ENCODE results near the gene ABR. TPM values are rescaled to one million over a fixed set of nuclear protein-coding genes. Genes with fewer than 3 reads are reported as not detected.

ABR gene
- total RNA-seq, 1 donor, result 156 TPM

GRCh38 chr17:1126250-1126797, 53.5 kb downstream of the ABR start:
- Histone ChIP-seq H3K36me3 (ENCODE audit: insufficient read depth, low read length) (no peaks in the 10 kb centered on the region), H3K79me2 (ENCODE audit: insufficient read depth, low read length) (no peaks in the 10 kb centered on the region), H2AFZ (ENCODE audit: low read length) (no peak overlapping the region), H3K27me3 (ENCODE audit: insufficient read depth, low read length) (no peaks in the 10 kb centered on the region), H3K4me3 (ENCODE audit: insufficient read depth, low read length) (no peak overlapping the region), H3K9me3 (ENCODE audit: low read depth, low read length) (no peaks in the 10 kb centered on the region), H3K4me1 (ENCODE audit: insufficient read depth, low read length) (no peaks in the 10 kb centered on the region), H4K20me1 (ENCODE audit: insufficient read depth, low read length) (peaks cover 9% of the 10 kb centered on the region), H3K4me2 (ENCODE audit: insufficient read depth, low read length) (no peak overlapping the region), H3K27ac (ENCODE audit: low read depth, low read length) (no peak overlapping the region)
- TF ChIP-seq CTCF (IDR thresholded peaks at IDR 0.05; ENCODE audit: extremely low read depth, low read depth, low read length), result no peak
- peak; percentile 91 for DNase-seq (ENCODE audit: insufficient read length, low spot score, missing footprints)

GRCh38 chr17:1125788-1126145, 54.0 kb downstream of the ABR start:
- DNase-seq (ENCODE audit: insufficient read length, low spot score, missing footprints), result peak; percentile 88
- H2AFZ ChIP-seq (ENCODE audit: low read length), result no peak overlapping the region
- H4K20me1 ChIP-seq (ENCODE audit: insufficient read depth, low read length), result peaks cover 9% of the 10 kb centered on the region
- H3K4me2 ChIP-seq (ENCODE audit: insufficient read depth, low read length), result no peak overlapping the region
- H3K4me1 ChIP-seq (ENCODE audit: insufficient read depth, low read length), result no peaks in the 10 kb centered on the region
- no peak overlapping the region for H3K27ac ChIP-seq (ENCODE audit: low read depth, low read length)
- H3K9me3 ChIP-seq (ENCODE audit: low read depth, low read length), result no peaks in the 10 kb centered on the region
- H3K79me2 ChIP-seq (ENCODE audit: insufficient read depth, low read length), result no peaks in the 10 kb centered on the region
- no peaks in the 10 kb centered on the region for H3K27me3 ChIP-seq (ENCODE audit: insufficient read depth, low read length)
- no peak for TF ChIP-seq CTCF (IDR thresholded peaks at IDR 0.05; ENCODE audit: extremely low read depth, low read depth, low read length)
- H3K36me3 ChIP-seq (ENCODE audit: insufficient read depth, low read length), result no peaks in the 10 kb centered on the region
- H3K4me3 ChIP-seq (ENCODE audit: insufficient read depth, low read length), result no peak overlapping the region

- Histone ChIP-seq H3K4me1 (ENCODE audit: insufficient read depth, low read length) (no peaks in the 10 kb centered on the region), H3K4me2 (ENCODE audit: insufficient read depth, low read length) (no peak overlapping the region)
These were observed 54.6 kb downstream of the ABR start for GRCh38 chr17:1124896-1125787.

More at GRCh38 chr17:1124896-1125787, 54.6 kb downstream of the ABR start:
- Histone ChIP-seq H3K4me3 (ENCODE audit: insufficient read depth, low read length) (no peak overlapping the region), H3K27ac (ENCODE audit: low read depth, low read length) (no peak overlapping the region), H3K79me2 (ENCODE audit: insufficient read depth, low read length) (no peaks in the 10 kb centered on the region), H3K27me3 (ENCODE audit: insufficient read depth, low read length) (no peaks in the 10 kb centered on the region), H4K20me1 (ENCODE audit: insufficient read depth, low read length) (peaks cover 9% of the 10 kb centered on the region), H2AFZ (ENCODE audit: low read length) (no peak overlapping the region), H3K9me3 (ENCODE audit: low read depth, low read length) (no peaks in the 10 kb centered on the region), H3K36me3 (ENCODE audit: insufficient read depth, low read length) (no peaks in the 10 kb centered on the region)
- DNase-seq (ENCODE audit: insufficient read length, low spot score, missing footprints), result peak; percentile 77
- no peak for TF ChIP-seq CTCF (IDR thresholded peaks at IDR 0.05; ENCODE audit: extremely low read depth, low read depth, low read length)
